SK-N-SH (cell line): ENCODE results near the gene DMRTB1. TPM values are rescaled to one million over a fixed set of nuclear protein-coding genes. Genes with fewer than 3 reads are reported as not detected.

Source experiments
- CTCF ChIA-PET: fragments of 300-600, 350-600 bp; formaldehyde crosslinking; extraction: SDS; loops from one replicate; lab custom pipeline; 2021; lab: Yijun Ruan, JAX
- POLR2A ChIA-PET: fragments of 350-600 bp; sonication (Branson Sonifier 250); formaldehyde crosslinking; extraction: SDS; loops from one replicate; lab custom pipeline; 2020; ENCODE audit warnings: antibody characterized with exemption, inconsistent platforms; lab: Yijun Ruan, JAX
- DNase-seq: peaks from one replicate; pipeline ENCODE4 v3.0.0; 2012
- H2AFZ ChIP-seq: fragments of 200-600 bp; sonication (generic); 2 replicates; pipeline ENCODE4 v1.8.1; 2016; ENCODE audit warnings: antibody characterized with exemption, mild to moderate bottlenecking, low read depth
- H3F3A ChIP-seq: fragments of 200-600 bp; sonication (generic); replicated peaks from 2 replicates; pipeline ENCODE3; 2016; ENCODE audit warnings: antibody characterized with exemption, mild to moderate bottlenecking; ENCODE audit not compliant: insufficient read depth
- H3K27ac ChIP-seq, 2 experiments: fragments of 200-500 bp in 1 of 2; fragments of 200-600 bp in 1 of 2; sonication (Bioruptor generic) in 1 of 2; sonication (generic), shearing (Covaris generic) in 1 of 2; 2 replicates each; pipeline versions ENCODE4 v1.5.1 to v1.6.1; 2014 to 2016; ENCODE audit warnings: low read depth in 2 of 2, inconsistent platforms in 1 of 2, low read length in 1 of 2, mild to moderate bottlenecking in 1 of 2, mixed read lengths in 1 of 2
- H3K27me3 ChIP-seq: fragments of 200-600 bp; sonication (generic), shearing (Covaris generic); 2 replicates; pipeline ENCODE4 v1.6.1; 2016; ENCODE audit warnings: mixed run types; ENCODE audit not compliant: insufficient read depth
- H3K36me3 ChIP-seq, 2 experiments: fragments of 200-500 bp in 1 of 2; fragments of 200-600 bp in 1 of 2; sonication (Bioruptor generic) in 1 of 2; sonication (generic) in 1 of 2; replicated peaks in 1 of 2; 2 replicates each; pipeline versions ENCODE3 to v1.5.1; 2014 to 2016; ENCODE audit warnings: low read length in 1 of 2, mild to moderate bottlenecking in 1 of 2; ENCODE audit not compliant: insufficient read depth in 2 of 2, control insufficient read depth in 1 of 2
- H3K4me1 ChIP-seq, 2 experiments: fragments of 200-500 bp in 1 of 2; fragments of 200-600 bp in 1 of 2; sonication (Bioruptor generic) in 1 of 2; sonication (generic), shearing (Covaris generic) in 1 of 2; 2 replicates each; pipeline versions ENCODE4 v1.5.1 to v1.6.1; 2014 to 2016; ENCODE audit warnings: low read depth in 1 of 2, low read length in 1 of 2, mixed run types in 1 of 2; ENCODE audit not compliant: insufficient read depth in 2 of 2, control insufficient read depth in 1 of 2
- H3K4me2 ChIP-seq: fragments of 200-600 bp; sonication (generic), shearing (Covaris generic); 2 replicates; pipeline ENCODE4 v1.6.1; 2017; ENCODE audit warnings: mixed run types
- H3K4me3 ChIP-seq, 2 experiments: fragments of 200-500 bp in 1 of 2; fragments of 200-600 bp in 1 of 2; sonication (Bioruptor generic) in 1 of 2; sonication (generic), shearing (Covaris generic) in 1 of 2; 2 replicates each; pipeline versions ENCODE4 v1.5.1 to v1.8.1; 2014 to 2016; ENCODE audit warnings: low read depth in 2 of 2, inconsistent platforms in 1 of 2, low read length in 1 of 2, mild to moderate bottlenecking in 1 of 2, mixed read lengths in 1 of 2, moderate library complexity in 1 of 2
- H3K79me2 ChIP-seq: fragments of 200-600 bp; sonication (generic); 2 replicates; pipeline ENCODE4 v1.8.1; 2017; ENCODE audit warnings: mild to moderate bottlenecking; ENCODE audit not compliant: insufficient read depth
- H3K9ac ChIP-seq: fragments of 200-600 bp; sonication (generic); 2 replicates; pipeline ENCODE4 v1.6.1; 2017; ENCODE audit warnings: mixed run types
- H3K9me2 ChIP-seq: fragments of 200-600 bp; sonication (generic); 2 replicates; pipeline ENCODE4 v1.6.1; 2017; ENCODE audit warnings: mixed run types
- H3K9me3 ChIP-seq: fragments of 200-600 bp; sonication (generic); 2 replicates; pipeline ENCODE4 v1.6.1; 2017; ENCODE audit warnings: mixed run types, mild to moderate bottlenecking, moderate library complexity
- H4K20me1 ChIP-seq: fragments of 200-600 bp; sonication (generic); 2 replicates; pipeline ENCODE4 v1.6.1; 2017; ENCODE audit warnings: mild to moderate bottlenecking, mixed run types; ENCODE audit not compliant: insufficient read depth
- CHD2 ChIP-seq: fragments of 150-350 bp; IDR thresholded peaks from 2 replicates; pipeline ENCODE4 v1.6.1; 2018; ENCODE audit warnings: low read length; ENCODE audit not compliant: partially characterized antibody
- CTCF ChIP-seq: fragments of 200-600 bp; sonication (generic); IDR thresholded peaks from 2 replicates; pipeline ENCODE4 v1.6.1; 2017; ENCODE audit warnings: antibody characterized with exemption, mild to moderate bottlenecking, moderate library complexity
- EP300 ChIP-seq, 2 experiments: IDR thresholded peaks; 2 replicates each; pipeline versions ENCODE4 v1.4.0 to v1.6.1; 2012; ENCODE audit warnings: borderline replicate concordance in 1 of 2, low read depth in 1 of 2, low read length in 1 of 2
- EZH2phosphoT487 ChIP-seq: fragments of 200-600 bp; sonication (generic); IDR thresholded peaks from 2 replicates; pipeline ENCODE4 v1.6.1; 2017; ENCODE audit warnings: low read depth, mixed run types, mild to moderate bottlenecking, antibody characterized with exemption, moderate library complexity, borderline replicate concordance
- FOXM1 ChIP-seq: IDR thresholded peaks from 2 replicates; pipeline ENCODE4 v1.4.0; 2012; ENCODE audit warnings: low read depth, mild to moderate bottlenecking
- GABPA ChIP-seq: IDR thresholded peaks from 2 replicates; pipeline ENCODE4 v1.4.0; 2012; ENCODE audit warnings: low read depth, mild to moderate bottlenecking
- MEF2A ChIP-seq: IDR thresholded peaks from 2 replicates; pipeline ENCODE4 v1.4.0; 2012; ENCODE audit warnings: low read depth, borderline replicate concordance
- NFIC ChIP-seq: IDR thresholded peaks from 2 replicates; pipeline ENCODE4 v1.4.0; 2012; ENCODE audit warnings: borderline replicate concordance
- PBX3 ChIP-seq: IDR thresholded peaks from 2 replicates; pipeline ENCODE4; 2012
- RAD21 ChIP-seq: IDR thresholded peaks from 2 replicates; pipeline ENCODE4 v1.6.1; 2012; ENCODE audit warnings: mild to moderate bottlenecking, low read length
- RCOR1 ChIP-seq: fragments of 150-350 bp; IDR thresholded peaks from 2 replicates; pipeline ENCODE4 v1.6.1; 2017; ENCODE audit warnings: antibody characterized with exemption, low read length
- SMC3 ChIP-seq: IDR thresholded peaks from 2 replicates; pipeline ENCODE4 v1.6.1; 2012; ENCODE audit warnings: low read depth, low read length, improper control_type of control experiment
- TAF1 ChIP-seq: IDR thresholded peaks from 2 replicates; pipeline ENCODE4 v1.6.1; 2012; ENCODE audit warnings: low read depth, mild to moderate bottlenecking, low read length, moderate library complexity, borderline replicate concordance
- TCF12 ChIP-seq: IDR thresholded peaks from 2 replicates; pipeline ENCODE4 v1.4.0; 2012
- TEAD4 ChIP-seq: IDR thresholded peaks from 2 replicates; pipeline ENCODE4 v1.4.0; 2012; ENCODE audit warnings: mild to moderate bottlenecking, borderline replicate concordance; ENCODE audit not compliant: insufficient read depth
- WGBS: methylation state at CpG from one replicate; pipeline ENCODE4 v1.1.6; 2017; ENCODE audit warnings: low lambda C conversion rate; 5-methylcytosine and 5-hydroxymethylcytosine counted together
- polyA plus RNA-seq, 3 experiments: library from polyadenylated mRNA; depleted of rRNA; stranded (reverse); fragments of >200 nt; gene quantifications; 2 replicates each; pipeline ENCODE4 v1.2.3, GENCODE V29; 2012
- TF ChIP-seq, protein P1 (sequence below): IDR thresholded peaks from 2 replicates; pipeline ENCODE4 v1.4.0; 2012; ENCODE audit warnings: low read depth
- TF ChIP-seq, protein P2 (sequence below): fragments of 150-350 bp; IDR thresholded peaks from 2 replicates; pipeline ENCODE4 v1.6.1; 2017; ENCODE audit warnings: antibody characterized with exemption, low read length, low read depth, borderline replicate concordance

DMRTB1 gene
- polyA plus RNA-seq, 1 of the 3 experiments (the other 2 are of a cell fraction): not detected

DNA sequence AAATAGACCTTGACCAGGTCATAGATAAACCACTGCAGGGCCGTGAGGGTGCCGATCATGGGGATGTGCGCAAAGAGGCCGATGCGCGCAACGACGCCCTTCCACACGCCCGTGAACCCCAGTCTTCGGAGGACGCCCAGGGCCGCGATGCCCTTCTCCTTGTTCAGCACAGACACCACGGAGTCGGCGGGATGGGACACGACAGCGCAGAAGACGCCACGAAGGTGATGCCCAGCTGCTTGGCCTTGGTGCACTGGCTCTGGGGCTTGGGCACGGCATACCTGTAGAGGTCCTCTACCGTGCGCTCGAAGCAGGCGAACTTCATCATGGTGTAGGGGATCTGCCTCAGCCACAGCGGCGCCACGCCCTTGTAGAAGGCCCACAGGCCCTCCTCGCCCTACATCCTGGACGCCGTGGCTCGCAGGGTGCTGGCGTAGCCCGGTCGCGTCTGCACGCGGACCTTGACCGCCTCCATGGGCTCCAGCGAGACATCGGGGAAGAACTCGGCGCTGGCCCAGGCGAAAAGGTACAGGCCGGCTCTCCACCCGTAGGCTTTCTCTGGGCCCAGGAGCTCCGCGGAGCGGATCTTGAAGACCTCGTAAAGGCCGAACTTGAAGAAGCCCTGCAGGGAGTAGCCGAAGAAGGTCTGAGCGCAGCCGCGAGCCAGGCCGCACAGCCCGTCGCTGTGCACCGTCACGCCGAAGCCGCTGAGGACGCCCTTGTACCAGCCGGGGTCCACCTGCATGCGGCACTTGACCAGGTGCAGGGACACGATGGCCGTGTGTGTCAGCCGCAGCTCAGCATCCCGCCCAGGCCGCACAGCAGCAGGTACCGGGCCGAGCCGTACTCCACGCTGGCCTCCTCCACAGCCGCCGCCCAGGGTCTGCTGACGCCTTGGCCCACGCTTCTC, 20.5 kb upstream of the DMRTB1 start:
- no peaks in the 10 kb centered on the region; a peak in 2 of 4 replicates for H3K4me1 ChIP-seq
- H4K20me1 ChIP-seq: no peaks in the 10 kb centered on the region
- H2AFZ ChIP-seq: no peak overlapping the region
- WGBS: 89% methylated on average over 39 of the region's 79 CpGs
- peaks cover 9% of the 10 kb centered on the region; the same call in 1 of the 2 replicates for H3K27me3 ChIP-seq
- no peaks in the 10 kb centered on the region for H3K9me2 ChIP-seq
- H3K4me3 ChIP-seq: no peak overlapping the region
- H3K4me2 ChIP-seq: no peak overlapping the region
- ChIA-PET POLR2A (no interaction called here), CTCF (interaction anchor here (0.9 to 2.6 kb wide), 4 partner anchors 11 to 160 kb away, joined by 3 to 6 read pairs (median 3); no protein-coding TSS in a partner anchor)
- no peaks in the 10 kb centered on the region for H3K36me3 ChIP-seq
- peaks cover 5% of the 10 kb centered on the region for H3F3A ChIP-seq
- DNase-seq: no peak
- TF ChIP-seq PBX3: no peak
- TF ChIP-seq TCF12: no peak
- TF ChIP-seq, protein P1, sequence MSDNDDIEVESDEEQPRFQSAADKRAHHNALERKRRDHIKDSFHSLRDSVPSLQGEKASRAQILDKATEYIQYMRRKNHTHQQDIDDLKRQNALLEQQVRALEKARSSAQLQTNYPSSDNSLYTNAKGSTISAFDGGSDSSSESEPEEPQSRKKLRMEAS: no peak
- TF ChIP-seq EZH2phosphoT487: no peak
- no peak for TF ChIP-seq RAD21
- no peak for TF ChIP-seq SMC3
- TF ChIP-seq RCOR1: no peak
- TF ChIP-seq, protein P2, sequence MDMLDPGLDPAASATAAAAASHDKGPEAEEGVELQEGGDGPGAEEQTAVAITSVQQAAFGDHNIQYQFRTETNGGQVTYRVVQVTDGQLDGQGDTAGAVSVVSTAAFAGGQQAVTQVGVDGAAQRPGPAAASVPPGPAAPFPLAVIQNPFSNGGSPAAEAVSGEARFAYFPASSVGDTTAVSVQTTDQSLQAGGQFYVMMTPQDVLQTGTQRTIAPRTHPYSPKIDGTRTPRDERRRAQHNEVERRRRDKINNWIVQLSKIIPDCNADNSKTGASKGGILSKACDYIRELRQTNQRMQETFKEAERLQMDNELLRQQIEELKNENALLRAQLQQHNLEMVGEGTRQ: no peak
- no peak for TF ChIP-seq TAF1
- TF ChIP-seq EP300 (IDR thresholded peaks at IDR 0.05; ENCODE audit: borderline replicate concordance in 1 of 2, low read depth in 1 of 2, low read length in 1 of 2): no peak
- no peak for TF ChIP-seq GABPA
- no peak for TF ChIP-seq NFIC
- no peak for TF ChIP-seq MEF2A
- TF ChIP-seq TEAD4: no peak
- TF ChIP-seq FOXM1: no peak
- TF ChIP-seq CHD2: no peak
- no peak for TF ChIP-seq CTCF
- H3K79me2 ChIP-seq: no peaks in the 10 kb centered on the region
- no peaks in the 10 kb centered on the region for H3K9me3 ChIP-seq
- no peak overlapping the region for H3K9ac ChIP-seq
- no peak overlapping the region for H3K27ac ChIP-seq
